Liver (tissue), 3 donors: Measurements from ENCODE around the gene GBP1.

Source experiments
- ATF3 ChIP-seq: IDR thresholded peaks from 2 replicates; pipeline ENCODE4 v1.6.1; 2016; ENCODE audit warnings: antibody characterized with exemption
- CTCF ChIP-seq: fragments of 150-350 bp; IDR thresholded peaks from 2 replicates; pipeline ENCODE4 v1.5.1; 2017; ENCODE audit warnings: improper control_type of control experiment, low read depth, low read length; ENCODE audit not compliant: missing input control
- EGR1 ChIP-seq, 2 donors: IDR thresholded peaks; 2 replicates each; pipeline ENCODE4 v1.6.1; 2016 to 2018; ENCODE audit warnings: antibody characterized with exemption in 2 of 2, low read depth in 2 of 2
- GABPA ChIP-seq, 2 donors: IDR thresholded peaks in 1 of 2; conservative IDR thresholded peaks in 1 of 2; 2 replicates each; pipeline ENCODE4 v1.6.1; 2016; ENCODE audit warnings: antibody characterized with exemption in 2 of 2, mild to moderate bottlenecking in 1 of 2, moderate library complexity in 1 of 2
- MAX ChIP-seq: IDR thresholded peaks from 2 replicates; pipeline ENCODE4 v1.6.1; 2016; ENCODE audit warnings: antibody characterized with exemption
- RAD21 ChIP-seq, 2 donors: IDR thresholded peaks; 2 replicates each; pipeline ENCODE4 v1.6.1; 2016; ENCODE audit warnings: antibody characterized with exemption in 2 of 2, mild to moderate bottlenecking in 2 of 2
- REST ChIP-seq: IDR thresholded peaks from 2 replicates; pipeline ENCODE4 v1.6.1; 2016; ENCODE audit warnings: antibody characterized with exemption, mild to moderate bottlenecking
- TAF1 ChIP-seq: conservative IDR thresholded peaks from 2 replicates; pipeline ENCODE4 v1.6.1; 2016; ENCODE audit warnings: antibody characterized with exemption, mild to moderate bottlenecking
- donor health status: healthy.
- donor health status: healthy.

GRCh38 chr1:89104147-89104546 lies 39.1 kb upstream of the GBP1 start:
- TF ChIP-seq CTCF: no peak
- no peak for TF ChIP-seq ATF3
- TF ChIP-seq MAX: no peak
- no peak for TF ChIP-seq GABPA (IDR thresholded peaks at IDR 0.05 in 1 of 2, conservative IDR thresholded peaks at IDR 0.05 in 1 of 2)
- TF ChIP-seq TAF1: no peak
- TF ChIP-seq RAD21 (IDR thresholded peaks at IDR 0.05): no peak
- no peak for TF ChIP-seq REST
- no peak for TF ChIP-seq EGR1 (IDR thresholded peaks at IDR 0.05; ENCODE audit: low read depth in 2 of 2)
